OCI-LY7 (cell line): ENCODE data around the gene MINDY4. TPM values are rescaled to one million over a fixed set of nuclear protein-coding genes. Genes with fewer than 3 reads are reported as not detected.

ENCODE experiments used
- BruUV-seq: library from RNA; stranded (reverse); fragments of 400-500 nt; replicated peaks from 2 replicates; lab custom pipeline; 2021; lab: Mats Ljungman, UMichigan
- CTCF ChIA-PET: fragments of 300-600 bp; sonication (Branson Sonifier 250); formaldehyde crosslinking; loops from one replicate; lab custom pipeline; 2022; ENCODE audit warnings: antibody characterized with exemption; ENCODE audit not compliant: unreplicated experiment; lab: Charles Lee
- POLR2A ChIA-PET: fragments of 300-600 bp; sonication (Branson Sonifier 250); formaldehyde crosslinking; loops from one replicate; lab custom pipeline; 2022; ENCODE audit warnings: antibody characterized with exemption; lab: Charles Lee
- DNase-seq: peaks from one replicate; pipeline ENCODE4 v3.0.0-alpha.2; 2015; ENCODE audit warnings: low spot score
- H2AFZ ChIP-seq: fragments of 200-600 bp; sonication (generic), shearing (Covaris generic); 2 replicates; pipeline ENCODE4 v1.6.1; 2014; ENCODE audit warnings: mild to moderate bottlenecking, antibody characterized with exemption, low read length, moderate library complexity
- H3K27ac ChIP-seq: fragments of 200-600 bp; sonication (generic); 2 replicates; pipeline ENCODE4 v1.5.1; 2014; ENCODE audit warnings: mixed run types, low read depth, mild to moderate bottlenecking, moderate library complexity, low read length, inconsistent platforms; ENCODE audit not compliant: poor library complexity, severe bottlenecking
- H3K36me3 ChIP-seq: fragments of 200-600 bp; sonication (generic); 2 replicates; pipeline ENCODE4 v1.6.1; 2014; ENCODE audit warnings: mild to moderate bottlenecking, antibody characterized with exemption, low read length, moderate library complexity, mixed read lengths; ENCODE audit not compliant: insufficient read depth
- H3K4me1 ChIP-seq: fragments of 200-600 bp; sonication (generic); 2 replicates; pipeline ENCODE4 v1.5.1; 2014; ENCODE audit warnings: mild to moderate bottlenecking, low read length; ENCODE audit not compliant: insufficient read depth, poor library complexity, severe bottlenecking
- H3K4me2 ChIP-seq: fragments of 200-600 bp; sonication (generic); 2 replicates; pipeline ENCODE4 v1.6.1; 2014; ENCODE audit warnings: mild to moderate bottlenecking, low read length
- H3K4me3 ChIP-seq: fragments of 200-600 bp; sonication (generic); 2 replicates; pipeline ENCODE4 v1.5.1; 2014; ENCODE audit warnings: mild to moderate bottlenecking, low read depth, low read length; ENCODE audit not compliant: poor library complexity, severe bottlenecking
- H3K79me2 ChIP-seq: fragments of 200-600 bp; sonication (generic); 2 replicates; pipeline ENCODE4 v1.6.1; 2016; ENCODE audit warnings: low read depth, mild to moderate bottlenecking, low read length, moderate library complexity, mixed read lengths; ENCODE audit not compliant: insufficient read depth
- H3K9me2 ChIP-seq: fragments of 200-600 bp; sonication (generic); 2 replicates; pipeline ENCODE4 v1.6.1; 2016; ENCODE audit warnings: mild to moderate bottlenecking, low read length, mixed read lengths; ENCODE audit not compliant: insufficient read depth
- H3K9me3 ChIP-seq: fragments of 200-600 bp; sonication (generic); 2 replicates; pipeline ENCODE4 v1.6.1; 2014; ENCODE audit warnings: mild to moderate bottlenecking, mixed run types, low read length, mixed read lengths
- H4K20me1 ChIP-seq: fragments of 200-600 bp; sonication (generic); 2 replicates; pipeline ENCODE4 v1.6.1; 2014; ENCODE audit warnings: mild to moderate bottlenecking, antibody characterized with exemption, low read length, moderate library complexity, mixed read lengths; ENCODE audit not compliant: insufficient read depth
- CTCF ChIP-seq: fragments of 200-600 bp; sonication (generic); conservative IDR thresholded peaks from 2 replicates; pipeline ENCODE4 v1.5.1; 2014; ENCODE audit warnings: mild to moderate bottlenecking, antibody characterized with exemption, low read length, moderate library complexity, mixed read lengths
- EZH2phosphoT487 ChIP-seq: fragments of 200-600 bp; sonication (generic); IDR thresholded peaks from 2 replicates; pipeline ENCODE4 v1.6.1; 2018; ENCODE audit warnings: low read depth, borderline replicate concordance, mild to moderate bottlenecking, mixed run types, antibody characterized with exemption, low read length, moderate library complexity, mixed read lengths
- intact Hi-C: fragments of 100-400 bp; cut with micrococcal nuclease; formaldehyde crosslinking; loops from one replicate; pipeline ENCODE4 v1.10.0; 2022; ENCODE audit not compliant: unreplicated experiment
- total RNA-seq, 2 experiments: library from RNA; depleted of rRNA in 1 of 2; stranded (reverse); fragments of >200 nt in 1 of 2; shearing (Covaris generic) in 1 of 2; gene quantifications; 2 replicates each; pipeline ENCODE4 v1.2.3, GENCODE V29; 2014 to 2022

MINDY4 gene
- total RNA-seq, 2 experiments from 2014 or later: 0.86 TPM; not detected in 1

- H4K20me1 ChIP-seq: no peaks in the 10 kb centered on the region
- H3K36me3 ChIP-seq: no peaks in the 10 kb centered on the region
- peak overlapping the region; percentile 72 for H3K4me2 ChIP-seq
- H3K4me3 ChIP-seq: peak overlapping the region; percentile 63
- H2AFZ ChIP-seq: peak overlapping the region; percentile 95
- POLR2A ChIA-PET: interaction anchor here (0.8 to 1.5 kb wide), 3 partner anchors 8 to 69 kb away, joined by 3 to 4 read pairs (median 4); no protein-coding TSS in a partner anchor
- CTCF ChIA-PET: interaction anchor here (0.6 kb wide), 2 partner anchors 24 to 159 kb away, joined by 3 to 4 read pairs; no protein-coding TSS in a partner anchor
- H3K79me2 ChIP-seq: no peaks in the 10 kb centered on the region
- no TSS peak for BruUV-seq
- intact Hi-C loops: loop anchor here (2.0 kb wide), 2 partner anchors 131 to 451 kb away; no protein-coding TSS in a partner anchor
- H3K9me3 ChIP-seq: no peaks in the 10 kb centered on the region
- TF ChIP-seq EZH2phosphoT487 (no peak), CTCF (no peak)
- H3K4me1 ChIP-seq: peaks cover 27% of the 10 kb centered on the region
- peak overlapping the region; percentile 58 for H3K27ac ChIP-seq
- H3K9me2 ChIP-seq: no peaks in the 10 kb centered on the region
- peak; percentile 73 for DNase-seq
Observed at GRCh38 chr7:30727061-30727945, 43.9 kb upstream of the MINDY4 start.

- DNase-seq: no peak
- Histone ChIP-seq H3K4me2 (no peak overlapping the region), H3K4me3 (no peak overlapping the region), H3K36me3 (no peaks in the 10 kb centered on the region), H3K9me2 (no peaks in the 10 kb centered on the region), H3K27ac (no peak overlapping the region), H4K20me1 (no peaks in the 10 kb centered on the region), H3K79me2 (no peaks in the 10 kb centered on the region), H3K4me1 (peaks cover 27% of the 10 kb centered on the region), H2AFZ (no peak overlapping the region; the same call in 1 of the 2 replicates), H3K9me3 (no peaks in the 10 kb centered on the region)
- intact Hi-C loops: no loop called here
- no TSS peak for BruUV-seq
- CTCF ChIA-PET: no interaction called here
- POLR2A ChIA-PET: interaction anchor here (0.6 kb wide), 1 partner anchor 19 kb away, joined by 3 read pairs; no protein-coding TSS in a partner anchor
- TF ChIP-seq CTCF (no peak), EZH2phosphoT487 (no peak)
Observed at GRCh38 chr7:30728591-30729100, 42.6 kb upstream of the MINDY4 start.
